HEK293 (cell line): ENCODE results near the gene PLEKHH2.

Experiments
- CTCF ChIA-PET: fragments of 350-600 bp; formaldehyde crosslinking; extraction: SDS; loops from one replicate; lab custom pipeline; 2021; ENCODE audit warnings: antibody characterized with exemption; lab: Yijun Ruan, JAX
- POLR2A ChIA-PET: fragments of 300-600 bp; formaldehyde crosslinking; extraction: SDS; loops from one replicate; lab custom pipeline; 2020; ENCODE audit warnings: antibody characterized with exemption, inconsistent platforms; lab: Yijun Ruan, JAX
- H3K27ac ChIP-seq: fragments of 200-500 bp; sonication (Bioruptor generic); 2 replicates; pipeline ENCODE4 v1.5.1; 2014; ENCODE audit warnings: low read depth, low read length, control low read depth, inconsistent platforms; ENCODE audit errors: extremely low read depth
- H3K36me3 ChIP-seq, 2 experiments: fragments of 200-500 bp in 1 of 2; sonication (Bioruptor generic) in 1 of 2; 1 replicate in 1 of 2; 2 replicates in 1 of 2; pipeline ENCODE4 v1.5.1; 2014 to 2017; ENCODE audit warnings: inconsistent platforms in 2 of 2, low read length in 2 of 2; ENCODE audit not compliant: control insufficient read depth in 2 of 2, insufficient read depth in 1 of 2
- H3K4me1 ChIP-seq: fragments of 200-500 bp; sonication (Bioruptor generic); 2 replicates; pipeline ENCODE4 v1.5.1; 2014; ENCODE audit warnings: mild to moderate bottlenecking, low read length, inconsistent platforms; ENCODE audit not compliant: control insufficient read depth, insufficient read depth
- H3K4me3 ChIP-seq: 2 replicates; pipeline ENCODE4 v1.5.1; 2011; ENCODE audit warnings: low read depth, mild to moderate bottlenecking, control low read depth, low read length, moderate library complexity
- H3K9me3 ChIP-seq: fragments of 200-500 bp; sonication (Bioruptor generic); 2 replicates; pipeline ENCODE4 v1.5.1; 2014; ENCODE audit warnings: low read depth, low read length, inconsistent platforms; ENCODE audit not compliant: control insufficient read depth, insufficient read depth
- MZF1 ChIP-seq: fragments of 450-650 bp; formaldehyde crosslinking; IDR thresholded peaks from 2 replicates; pipeline ENCODE4 v1.5.1; 2017; ENCODE audit warnings: missing biosample characterization, missing genetic modification characterization, borderline replicate concordance
- YY2 ChIP-seq: fragments of 450-650 bp; formaldehyde crosslinking; IDR thresholded peaks from 2 replicates; pipeline ENCODE4 v1.5.1; 2016; ENCODE audit warnings: missing biosample characterization, missing genetic modification characterization
- ZFP69B ChIP-seq: fragments of 450-650 bp; formaldehyde crosslinking; IDR thresholded peaks from 2 replicates; pipeline ENCODE4 v1.5.1; 2016; ENCODE audit warnings: missing biosample characterization, missing genetic modification characterization
- ZNF121 ChIP-seq: fragments of 450-650 bp; formaldehyde crosslinking; IDR thresholded peaks from 2 replicates; pipeline ENCODE4 v1.5.1; 2016; ENCODE audit warnings: missing biosample characterization, missing genetic modification characterization
- ZNF169 ChIP-seq: fragments of 450-650 bp; formaldehyde crosslinking; IDR thresholded peaks from 2 replicates; pipeline ENCODE4 v1.5.1; 2016; ENCODE audit warnings: missing biosample characterization, missing genetic modification characterization
- ZNF19 ChIP-seq: fragments of 450-650 bp; formaldehyde crosslinking; IDR thresholded peaks from 2 replicates; pipeline ENCODE4; 2016; ENCODE audit warnings: missing biosample characterization, missing genetic modification characterization, low read depth
- ZNF324 ChIP-seq: fragments of 450-650 bp; formaldehyde crosslinking; IDR thresholded peaks from 2 replicates; pipeline ENCODE4 v1.5.1; 2016; ENCODE audit warnings: missing biosample characterization, missing genetic modification characterization
- ZNF600 ChIP-seq: fragments of 450-650 bp; formaldehyde crosslinking; IDR thresholded peaks from 2 replicates; pipeline ENCODE4 v1.5.1; 2016; ENCODE audit warnings: missing biosample characterization, missing genetic modification characterization
- ZNF664 ChIP-seq: fragments of 450-650 bp; formaldehyde crosslinking; IDR thresholded peaks from 2 replicates; pipeline ENCODE4 v1.5.1; 2016; ENCODE audit warnings: missing biosample characterization, missing genetic modification characterization
- TF ChIP-seq, protein P1 (sequence below): fragments of 450-650 bp; formaldehyde crosslinking; IDR thresholded peaks from 2 replicates; pipeline ENCODE4 v1.5.1; 2017; ENCODE audit warnings: missing biosample characterization, mild to moderate bottlenecking, missing genetic modification characterization, moderate library complexity
- TF ChIP-seq, protein P2 (sequence below): fragments of 450-650 bp; formaldehyde crosslinking; IDR thresholded peaks from 2 replicates; pipeline ENCODE4 v1.5.1; 2016; ENCODE audit warnings: missing biosample characterization, missing genetic modification characterization
- TF ChIP-seq, protein P3 (sequence below): fragments of 450-650 bp; formaldehyde crosslinking; IDR thresholded peaks from 2 replicates; pipeline ENCODE4 v1.5.1; 2016; ENCODE audit warnings: missing biosample characterization, missing genetic modification characterization

PLEKHH2 gene

DNA sequence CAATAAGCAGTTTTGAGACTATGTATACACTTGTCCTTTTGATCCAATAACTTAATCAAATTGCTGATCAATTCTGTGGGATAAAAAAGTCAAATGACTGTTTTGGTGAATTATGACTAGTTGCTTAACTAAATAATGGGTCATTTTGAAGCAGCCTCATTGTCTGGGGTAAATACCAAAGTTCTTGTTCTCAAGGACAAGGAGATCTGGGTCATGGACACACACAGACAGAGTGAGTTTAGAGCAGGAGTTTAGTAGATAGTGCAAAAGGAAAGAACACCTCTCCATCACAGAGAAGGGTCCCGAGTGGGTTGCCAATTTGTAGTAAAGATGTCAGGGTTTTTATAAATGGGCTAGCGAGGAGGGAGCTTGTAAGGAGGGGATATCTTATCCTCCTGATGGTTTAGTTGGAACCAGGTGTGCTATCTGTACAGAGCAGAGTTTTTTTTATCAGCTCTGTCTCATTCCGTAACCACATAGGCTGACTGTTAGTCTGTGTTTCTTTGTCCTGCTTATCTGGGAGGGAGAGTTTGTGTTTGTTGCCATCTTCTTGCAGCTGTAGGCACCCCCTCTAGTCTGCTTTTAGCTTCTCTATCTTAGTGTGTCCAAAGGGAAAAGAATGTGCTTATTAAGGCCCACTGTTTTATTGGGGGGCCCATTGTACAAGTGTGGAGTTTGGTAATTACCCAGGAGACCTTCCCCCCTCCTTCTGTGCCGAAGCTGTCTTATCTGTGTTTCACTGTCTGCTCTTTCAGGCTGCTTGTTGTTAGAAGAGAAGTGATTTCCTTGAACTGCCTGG is 87.9 kb downstream of the PLEKHH2 start:
- Histone ChIP-seq H3K4me1 (no peaks in the 10 kb centered on the region), H3K27ac (no peak overlapping the region), H3K9me3 (no peaks in the 10 kb centered on the region), H3K4me3 (no peak overlapping the region), H3K36me3 (peaks cover 0 to 2% of the 10 kb centered on the region in 2 experiments; a peak in 1 of 3 replicates)
- TF ChIP-seq, protein P1, sequence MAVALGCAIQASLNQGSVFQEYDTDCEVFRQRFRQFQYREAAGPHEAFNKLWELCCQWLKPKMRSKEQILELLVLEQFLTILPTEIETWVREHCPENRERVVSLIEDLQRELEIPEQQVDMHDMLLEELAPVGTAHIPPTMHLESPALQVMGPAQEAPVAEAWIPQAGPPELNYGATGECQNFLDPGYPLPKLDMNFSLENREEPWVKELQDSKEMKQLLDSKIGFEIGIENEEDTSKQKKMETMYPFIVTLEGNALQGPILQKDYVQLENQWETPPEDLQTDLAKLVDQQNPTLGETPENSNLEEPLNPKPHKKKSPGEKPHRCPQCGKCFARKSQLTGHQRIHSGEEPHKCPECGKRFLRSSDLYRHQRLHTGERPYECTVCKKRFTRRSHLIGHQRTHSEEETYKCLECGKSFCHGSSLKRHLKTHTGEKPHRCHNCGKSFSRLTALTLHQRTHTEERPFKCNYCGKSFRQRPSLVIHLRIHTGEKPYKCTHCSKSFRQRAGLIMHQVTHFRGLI (tag by site-specific recombination), result no peak
- TF ChIP-seq ZNF600 (tag by site-specific recombination), result 0 out of 2 replicates have a peak, but pooled peaks have one; percentile 19
- TF ChIP-seq MZF1 (tag by site-specific recombination), result no peak
- TF ChIP-seq YY2 (tag by site-specific recombination), result no peak
- TF ChIP-seq, protein P2, sequence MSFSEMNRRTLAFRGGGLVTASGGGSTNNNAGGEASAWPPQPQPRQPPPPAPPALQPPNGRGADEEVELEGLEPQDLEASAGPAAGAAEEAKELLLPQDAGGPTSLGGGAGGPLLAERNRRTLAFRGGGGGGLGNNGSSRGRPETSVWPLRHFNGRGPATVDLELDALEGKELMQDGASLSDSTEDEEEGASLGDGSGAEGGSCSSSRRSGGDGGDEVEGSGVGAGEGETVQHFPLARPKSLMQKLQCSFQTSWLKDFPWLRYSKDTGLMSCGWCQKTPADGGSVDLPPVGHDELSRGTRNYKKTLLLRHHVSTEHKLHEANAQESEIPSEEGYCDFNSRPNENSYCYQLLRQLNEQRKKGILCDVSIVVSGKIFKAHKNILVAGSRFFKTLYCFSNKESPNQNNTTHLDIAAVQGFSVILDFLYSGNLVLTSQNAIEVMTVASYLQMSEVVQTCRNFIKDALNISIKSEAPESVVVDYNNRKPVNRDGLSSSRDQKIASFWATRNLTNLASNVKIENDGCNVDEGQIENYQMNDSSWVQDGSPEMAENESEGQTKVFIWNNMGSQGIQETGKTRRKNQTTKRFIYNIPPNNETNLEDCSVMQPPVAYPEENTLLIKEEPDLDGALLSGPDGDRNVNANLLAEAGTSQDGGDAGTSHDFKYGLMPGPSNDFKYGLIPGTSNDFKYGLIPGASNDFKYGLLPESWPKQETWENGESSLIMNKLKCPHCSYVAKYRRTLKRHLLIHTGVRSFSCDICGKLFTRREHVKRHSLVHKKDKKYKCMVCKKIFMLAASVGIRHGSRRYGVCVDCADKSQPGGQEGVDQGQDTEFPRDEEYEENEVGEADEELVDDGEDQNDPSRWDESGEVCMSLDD (tag by site-specific recombination), result no peak
- TF ChIP-seq, protein P3, sequence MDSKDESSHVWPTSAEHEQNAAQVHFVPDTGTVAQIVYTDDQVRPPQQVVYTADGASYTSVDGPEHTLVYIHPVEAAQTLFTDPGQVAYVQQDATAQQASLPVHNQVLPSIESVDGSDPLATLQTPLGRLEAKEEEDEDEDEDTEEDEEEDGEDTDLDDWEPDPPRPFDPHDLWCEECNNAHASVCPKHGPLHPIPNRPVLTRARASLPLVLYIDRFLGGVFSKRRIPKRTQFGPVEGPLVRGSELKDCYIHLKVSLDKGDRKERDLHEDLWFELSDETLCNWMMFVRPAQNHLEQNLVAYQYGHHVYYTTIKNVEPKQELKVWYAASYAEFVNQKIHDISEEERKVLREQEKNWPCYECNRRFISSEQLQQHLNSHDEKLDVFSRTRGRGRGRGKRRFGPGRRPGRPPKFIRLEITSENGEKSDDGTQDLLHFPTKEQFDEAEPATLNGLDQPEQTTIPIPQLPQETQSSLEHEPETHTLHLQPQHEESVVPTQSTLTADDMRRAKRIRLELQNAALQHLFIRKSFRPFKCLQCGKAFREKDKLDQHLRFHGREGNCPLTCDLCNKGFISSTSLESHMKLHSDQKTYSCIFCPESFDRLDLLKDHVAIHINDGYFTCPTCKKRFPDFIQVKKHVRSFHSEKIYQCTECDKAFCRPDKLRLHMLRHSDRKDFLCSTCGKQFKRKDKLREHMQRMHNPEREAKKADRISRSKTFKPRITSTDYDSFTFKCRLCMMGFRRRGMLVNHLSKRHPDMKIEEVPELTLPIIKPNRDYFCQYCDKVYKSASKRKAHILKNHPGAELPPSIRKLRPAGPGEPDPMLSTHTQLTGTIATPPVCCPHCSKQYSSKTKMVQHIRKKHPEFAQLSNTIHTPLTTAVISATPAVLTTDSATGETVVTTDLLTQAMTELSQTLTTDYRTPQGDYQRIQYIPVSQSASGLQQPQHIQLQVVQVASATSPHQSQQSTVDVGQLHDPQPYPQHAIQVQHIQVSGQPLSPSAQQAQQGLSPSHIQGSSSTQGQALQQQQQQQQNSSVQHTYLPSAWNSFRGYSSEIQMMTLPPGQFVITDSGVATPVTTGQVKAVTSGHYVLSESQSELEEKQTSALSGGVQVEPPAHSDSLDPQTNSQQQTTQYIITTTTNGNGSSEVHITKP (tag by site-specific recombination), result peak; percentile 88
- no peak for TF ChIP-seq ZNF324 (tag by site-specific recombination)
- peak; percentile 60; the same call in 1 of the 2 replicates for TF ChIP-seq ZNF664 (tag by site-specific recombination)
- TF ChIP-seq ZNF169 (tag by site-specific recombination), result no peak
- CTCF ChIA-PET, result interaction anchor here (0.7 kb wide), 1 partner anchor 115 kb away, joined by 3 read pairs; no protein-coding TSS in a partner anchor
- POLR2A ChIA-PET, result no interaction called here

DNA sequence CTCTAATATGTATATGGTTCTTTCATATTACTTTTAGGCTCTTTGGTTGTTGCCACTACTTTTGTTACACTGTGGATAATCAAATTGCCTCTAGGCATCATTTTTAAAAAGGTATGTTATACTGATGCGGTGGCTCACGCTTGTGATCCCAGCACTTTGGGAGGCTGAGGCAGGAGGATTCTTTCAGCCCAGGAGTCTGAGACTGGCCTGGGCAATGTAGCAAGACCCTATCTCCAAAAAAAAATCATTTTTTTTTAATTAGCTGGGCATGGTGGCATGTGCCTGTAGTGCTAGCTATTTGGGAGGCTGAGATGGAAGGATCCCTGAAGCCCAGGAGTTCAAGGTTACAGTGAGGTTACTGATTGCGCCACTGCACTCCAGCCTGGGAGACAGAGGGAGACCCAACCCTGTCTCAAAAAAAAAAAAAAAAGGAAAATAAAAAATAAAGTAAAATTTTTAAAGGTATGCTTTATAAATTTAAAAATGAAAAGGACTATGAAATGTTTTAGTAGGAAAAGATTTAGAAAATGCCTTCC is 88.7 kb downstream of the PLEKHH2 start:
- ChIA-PET POLR2A (no interaction called here), CTCF (no interaction called here)
- no peak overlapping the region for H3K4me3 ChIP-seq
- peak; percentile 36; the same call in 1 of the 2 replicates for TF ChIP-seq ZNF121 (tag by site-specific recombination)
- TF ChIP-seq ZNF19 (tag by site-specific recombination), result no peak
- no peak for TF ChIP-seq ZFP69B
- no peaks in the 10 kb centered on the region for H3K4me1 ChIP-seq
- no peak overlapping the region for H3K27ac ChIP-seq
- H3K9me3 ChIP-seq, result no peaks in the 10 kb centered on the region
- peaks cover 0 to 2% of the 10 kb centered on the region in 2 experiments; a peak in 1 of 3 replicates for H3K36me3 ChIP-seq
